ENCODE results near the gene BOK.

Gene BOK

GRCh38 chr2:241560162-241560882, 1.8 kb downstream of the BOK start:
- H3K4me3 ChIP-seq (ENCODE audit: low read depth, low read length) = no peak overlapping the region
- TF ChIP-seq CTCF (IDR thresholded peaks at IDR 0.05; ENCODE audit: borderline replicate concordance, insufficient read depth, low read depth, low read length) = no peak

GRCh38 chr2:241560883-241561474, 2.4 kb downstream of the BOK start:
- H3K4me3 ChIP-seq (ENCODE audit: low read depth, low read length) = no peak overlapping the region
- TF ChIP-seq CTCF (IDR thresholded peaks at IDR 0.05; ENCODE audit: borderline replicate concordance, insufficient read depth, low read depth, low read length) = no peak

GRCh38 chr2:241561832-241562231, 3.3 kb downstream of the BOK start:
- H3K4me3 ChIP-seq (ENCODE audit: low read depth, low read length) = no peak overlapping the region

GRCh38 chr2:241562269-241562891, 3.8 kb downstream of the BOK start:
- no peak overlapping the region for H3K4me3 ChIP-seq (ENCODE audit: low read depth, low read length)
- no peak for TF ChIP-seq CTCF (IDR thresholded peaks at IDR 0.05; ENCODE audit: borderline replicate concordance, insufficient read depth, low read depth, low read length)

More at GRCh38 chr2:241561832-241562231, 3.3 kb downstream of the BOK start:
- TF ChIP-seq CTCF (IDR thresholded peaks at IDR 0.05; ENCODE audit: borderline replicate concordance, insufficient read depth, low read depth, low read length) = no peak

- H3K4me3 ChIP-seq (ENCODE audit: low read depth, low read length) = no peak overlapping the region
- TF ChIP-seq CTCF (IDR thresholded peaks at IDR 0.05; ENCODE audit: borderline replicate concordance, insufficient read depth, low read depth, low read length) = no peak
Measured at GRCh38 chr2:241563031-241563507, 4.5 kb downstream of the BOK start.

- TF ChIP-seq CTCF (IDR thresholded peaks at IDR 0.05; ENCODE audit: borderline replicate concordance, insufficient read depth, low read depth, low read length) = no peak
- H3K4me3 ChIP-seq (ENCODE audit: low read depth, low read length) = no peak overlapping the region
Measured at GRCh38 chr2:241563571-241563980, 5.0 kb downstream of the BOK start.
